Right atrium auricular region (tissue), 2 donors: ENCODE measurements around the gene RAB34. TPM values are rescaled to one million over a fixed set of nuclear protein-coding genes. Genes with fewer than 3 reads are reported as not detected.

Experiments used
- DNase-seq: peaks from one replicate; pipeline ENCODE4 v3.0.0-alpha.2; 2019; ENCODE audit warnings: low spot score
- H3K27ac ChIP-seq, 2 donors: fragments of 200-600 bp; sonication (generic); 1 replicate in 1 of 2; 2 replicates in 1 of 2; pipeline ENCODE4 v1.5.1; 2016 to 2019
- H3K27me3 ChIP-seq, 2 donors: fragments of 200-600 bp; sonication (generic); one replicate each; pipeline versions ENCODE4 v1.5.1 to v1.6.0; 2017 to 2019
- H3K36me3 ChIP-seq: fragments of 200-600 bp; sonication (generic); one replicate; pipeline ENCODE4 v1.5.1; 2016
- H3K4me1 ChIP-seq, 2 donors: fragments of 200-600 bp; sonication (generic); one replicate each; pipeline versions ENCODE4 v1.5.1 to v1.6.0; 2017 to 2019
- H3K4me3 ChIP-seq, 2 donors: fragments of 200-600 bp; sonication (generic); 1 replicate in 1 of 2; 2 replicates in 1 of 2; pipeline ENCODE4 v1.5.1; 2017 to 2019; ENCODE audit warnings: mild to moderate bottlenecking in 1 of 2, moderate library complexity in 1 of 2
- H3K9me3 ChIP-seq, 2 donors: fragments of 200-600 bp; sonication (generic); one replicate each; pipeline ENCODE4 v1.5.1; 2019
- CTCF ChIP-seq, 2 donors: fragments of 200-600 bp; sonication (generic); IDR thresholded peaks; one replicate each; pipeline ENCODE4 v1.5.1; 2019; ENCODE audit warnings: antibody characterized with exemption in 2 of 2
- total RNA-seq, 2 donors: library from RNA; depleted of rRNA; stranded (reverse); fragments of >200 nt; gene quantifications; one replicate each; pipeline ENCODE4 v1.1.0, GENCODE V29; 2016

RAB34 gene
- total RNA-seq, 2 donors from 2014 or later = 55.8 to 139 TPM

- H3K27me3 ChIP-seq = no peaks in the 10 kb centered on the region
- no peak overlapping the region for H3K4me3 ChIP-seq
- no peaks in the 10 kb centered on the region for H3K4me1 ChIP-seq
- no peak for DNase-seq
- H3K27ac ChIP-seq = no peak overlapping the region
- H3K9me3 ChIP-seq = no peaks in the 10 kb centered on the region
- H3K36me3 ChIP-seq = peaks cover 97% of the 10 kb centered on the region
- TF ChIP-seq CTCF (IDR thresholded peaks at IDR 0.05) = no peak
These were observed 23.8 kb downstream of the RAB34 start for GRCh38 chr17:28693869-28694268.

GRCh38 chr17:28689011-28689410 is 28.7 kb downstream of the RAB34 start:
- Histone ChIP-seq H3K4me1 (no peaks in the 10 kb centered on the region), H3K9me3 (no peaks in the 10 kb centered on the region), H3K4me3 (no peak overlapping the region), H3K27ac (no peak overlapping the region), H3K27me3 (no peaks in the 10 kb centered on the region), H3K36me3 (peaks cover 98% of the 10 kb centered on the region)
- DNase-seq = no peak
- TF ChIP-seq CTCF (IDR thresholded peaks at IDR 0.05) = no peak

GRCh38 chr17:28688481-28688880 is 29.2 kb downstream of the RAB34 start:
- Histone ChIP-seq H3K9me3 (no peaks in the 10 kb centered on the region), H3K27me3 (no peaks in the 10 kb centered on the region), H3K4me1 (no peaks in the 10 kb centered on the region), H3K36me3 (peaks cover 98% of the 10 kb centered on the region), H3K4me3 (no peak overlapping the region), H3K27ac (no peak overlapping the region)
- no peak for TF ChIP-seq CTCF (IDR thresholded peaks at IDR 0.05)
- DNase-seq = no peak

GRCh38 chr17:28686296-28686695 is 31.4 kb downstream of the RAB34 start:
- no peak for DNase-seq
- Histone ChIP-seq H3K36me3 (peaks cover 100% of the 10 kb centered on the region), H3K9me3 (no peaks in the 10 kb centered on the region), H3K4me3 (no peak overlapping the region), H3K27ac (no peak overlapping the region), H3K27me3 (no peaks in the 10 kb centered on the region), H3K4me1 (no peaks in the 10 kb centered on the region)
- no peak for TF ChIP-seq CTCF (IDR thresholded peaks at IDR 0.05)

- H3K27ac ChIP-seq = no peak overlapping the region
These were observed 32.3 kb downstream of the RAB34 start for GRCh38 chr17:28685366-28685765.

More at GRCh38 chr17:28685366-28685765, 32.3 kb downstream of the RAB34 start:
- TF ChIP-seq CTCF (IDR thresholded peaks at IDR 0.05) = no peak
- DNase-seq = no peak
- Histone ChIP-seq H3K27me3 (no peaks in the 10 kb centered on the region), H3K9me3 (no peaks in the 10 kb centered on the region), H3K36me3 (peaks cover 99% of the 10 kb centered on the region), H3K4me3 (no peak overlapping the region), H3K4me1 (no peaks in the 10 kb centered on the region)
